DMS114 treated with DMSO at 0.1 percent for 48 hours (cell line): ENCODE results near the gene CLIC5.

ENCODE experiments used
- DNase-seq: peaks from one replicate; lab custom pipeline; 2025; ENCODE audit not compliant: unreplicated experiment; lab: John Stamatoyannopoulos, UW

Gene CLIC5

GRCh38 chr6:45898941-45899682 is 116.5 kb downstream of the CLIC5 start:
- DNase-seq = no peak

- DNase-seq = no peak
Measured at GRCh38 chr6:45896783-45897441, 118.7 kb downstream of the CLIC5 start.

- DNase-seq = no peak
Measured at GRCh38 chr6:45895569-45895968, 120.1 kb downstream of the CLIC5 start.

DNA sequence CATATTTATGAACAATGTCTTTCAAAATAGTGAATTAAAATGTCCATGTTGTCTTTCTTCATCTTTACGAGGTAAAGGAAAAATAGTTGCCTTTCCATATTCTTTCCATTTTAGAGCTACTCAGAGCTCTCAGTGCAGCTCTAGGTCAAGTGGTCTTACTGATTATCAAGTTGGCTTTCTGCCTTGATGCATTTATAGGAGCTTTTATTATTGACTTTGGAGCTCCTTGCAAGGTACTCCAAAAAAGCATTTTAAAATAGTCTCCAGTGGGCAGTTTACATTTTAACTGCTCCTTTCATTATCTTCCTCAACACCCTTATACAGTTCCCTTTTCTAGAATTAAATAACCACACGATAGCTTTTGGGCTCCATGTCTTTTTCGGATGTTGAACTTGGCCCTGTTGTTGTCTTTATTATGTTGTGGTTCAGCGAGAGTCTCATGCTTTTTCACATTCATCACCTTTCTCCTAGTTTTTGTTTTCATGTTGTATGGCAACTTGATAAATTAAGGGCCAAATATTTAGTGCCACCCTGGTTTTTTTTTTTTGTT is 122.9 kb downstream of the CLIC5 start:
- no peak for DNase-seq

GRCh38 chr6:45892196-45892595 is 123.5 kb downstream of the CLIC5 start:
- no peak for DNase-seq

GRCh38 chr6:45886776-45887175 is 128.9 kb downstream of the CLIC5 start:
- DNase-seq = no peak

- DNase-seq = no peak
Measured at GRCh38 chr6:45884336-45884735, 131.3 kb downstream of the CLIC5 start.

- DNase-seq = no peak
Measured at GRCh38 chr6:45882671-45883070, 133.0 kb downstream of the CLIC5 start.

DNA sequence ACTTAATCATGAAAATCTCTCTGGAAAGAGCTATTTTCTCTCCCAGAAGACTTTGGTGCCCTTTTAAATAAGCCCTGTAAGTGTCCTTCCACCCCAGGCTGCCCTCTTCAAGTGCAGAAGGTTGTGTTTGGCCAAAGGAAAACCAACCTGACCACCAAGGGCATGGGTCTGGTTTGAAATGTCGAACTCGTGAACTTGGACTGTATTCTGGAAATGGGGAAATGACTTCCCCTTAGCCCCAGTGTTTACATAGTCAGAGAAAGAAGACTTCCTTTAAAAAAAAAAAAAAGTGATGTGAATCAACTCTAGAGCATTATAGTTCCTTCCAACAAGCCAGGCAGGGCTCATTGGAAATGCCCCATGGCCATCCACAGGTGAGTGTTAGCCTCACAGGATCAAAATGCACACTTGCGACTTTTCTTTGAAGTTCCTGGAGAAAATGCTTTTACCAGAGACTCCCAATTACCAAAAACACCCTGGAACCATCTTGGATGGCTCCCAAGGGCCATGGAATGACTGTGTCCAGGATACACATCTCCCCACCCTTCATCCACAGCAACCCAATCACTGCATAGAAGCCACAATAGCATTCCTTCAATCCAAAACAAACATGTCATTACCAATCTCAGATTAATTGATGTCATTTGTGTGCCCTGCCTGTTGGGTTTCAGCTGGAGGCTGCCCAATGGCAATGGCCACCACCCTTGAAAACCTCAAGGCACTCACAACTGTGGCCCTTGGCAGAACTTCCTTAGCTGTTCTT is 133.8 kb downstream of the CLIC5 start:
- no peak for DNase-seq

- no peak for DNase-seq
Measured at GRCh38 chr6:45880676-45881075, 135.0 kb downstream of the CLIC5 start.

DNA sequence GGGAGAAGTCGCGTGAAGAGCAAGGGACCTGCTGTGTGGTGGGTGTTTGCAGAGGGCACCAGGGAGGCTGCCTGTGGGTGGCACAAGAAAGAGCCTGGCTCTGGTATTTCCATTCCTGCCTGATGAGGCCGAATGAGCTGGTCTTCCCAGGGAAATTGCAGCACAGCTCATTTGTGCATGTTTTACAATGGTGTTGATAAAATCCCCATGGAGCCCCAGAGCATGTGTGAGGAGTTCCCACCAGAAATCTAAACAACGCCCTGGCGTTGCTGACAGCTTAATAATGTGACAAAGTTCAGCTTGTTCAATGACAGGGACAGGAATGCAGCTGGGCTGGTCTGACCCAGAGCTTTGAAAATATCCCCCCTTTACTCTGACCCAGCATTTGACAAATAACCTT is 135.5 kb downstream of the CLIC5 start:
- no peak for DNase-seq

GRCh38 chr6:45877970-45878590 is 137.6 kb downstream of the CLIC5 start:
- DNase-seq = no peak

GRCh38 chr6:45872827-45873365 is 142.8 kb downstream of the CLIC5 start:
- no peak for DNase-seq

DNA sequence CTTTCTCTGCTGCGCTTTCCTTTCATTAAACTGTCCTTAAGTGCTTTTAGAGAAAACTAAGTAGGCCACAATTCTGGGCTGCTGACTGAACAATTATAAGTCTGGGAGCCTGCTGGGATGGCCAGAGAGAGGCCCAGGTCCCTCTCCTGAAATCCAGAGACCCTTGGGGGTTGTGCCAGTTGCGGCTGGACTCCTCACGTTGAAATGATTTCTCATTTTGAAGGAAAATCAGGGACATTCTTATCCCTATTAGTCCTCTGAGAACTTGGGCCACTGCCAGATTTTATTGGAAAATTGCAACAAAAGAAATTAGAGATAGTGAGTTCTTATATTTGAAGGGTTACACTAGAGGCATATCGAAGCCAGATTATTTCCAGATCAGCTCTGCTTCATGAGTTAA is 145.1 kb downstream of the CLIC5 start:
- DNase-seq = no peak

- no peak for DNase-seq
Measured at GRCh38 chr6:45864651-45865050, 151.0 kb downstream of the CLIC5 start.

DNA sequence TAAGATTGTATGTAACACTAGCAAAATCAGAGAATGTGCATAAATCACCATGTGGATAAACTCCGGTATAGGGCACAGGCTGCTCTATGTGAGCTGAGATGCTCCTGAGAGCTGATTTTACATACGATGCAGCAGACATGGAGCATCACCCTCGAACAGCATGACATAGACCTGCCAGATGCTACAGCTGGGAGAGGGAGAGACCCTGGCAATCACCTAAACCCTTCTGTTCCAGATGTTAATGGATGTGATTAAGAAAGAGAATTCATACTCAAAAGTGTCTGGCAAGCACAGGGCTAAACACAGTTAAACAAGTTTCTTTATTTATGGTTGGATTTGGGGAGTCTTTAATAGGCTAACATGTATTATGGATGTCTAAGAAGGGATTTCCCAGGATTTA is 157.0 kb downstream of the CLIC5 start:
- no peak for DNase-seq

- no peak for DNase-seq
Measured at GRCh38 chr6:45857827-45858226, 157.8 kb downstream of the CLIC5 start.

- DNase-seq = no peak
Measured at GRCh38 chr6:45855642-45856394, 159.8 kb downstream of the CLIC5 start.

GRCh38 chr6:45854149-45854742 is 161.4 kb downstream of the CLIC5 start:
- no peak for DNase-seq

DNA sequence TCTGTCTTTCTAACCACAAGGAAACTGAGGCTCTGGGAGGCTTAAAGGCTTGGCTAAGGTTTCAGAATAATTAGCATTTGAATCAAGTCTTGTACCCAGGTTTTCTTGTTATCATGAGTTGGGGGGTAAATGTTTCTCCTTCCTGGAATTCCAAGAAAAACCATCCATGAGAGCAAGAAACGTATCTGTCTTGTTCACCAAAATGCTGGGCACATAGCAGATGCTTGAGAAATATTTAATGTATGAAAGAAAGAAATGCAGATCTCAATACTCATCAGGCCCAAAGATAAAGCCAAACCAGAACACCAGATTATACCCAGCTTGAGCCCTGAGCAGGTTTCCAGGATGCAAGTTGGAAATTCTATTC is 164.6 kb downstream of the CLIC5 start:
- no peak for DNase-seq
